ENCODE data around the gene CWC15.
A peak's percentile ranks its signal among the peaks of the same experiment; 100 is the strongest.

CWC15 gene

DNA sequence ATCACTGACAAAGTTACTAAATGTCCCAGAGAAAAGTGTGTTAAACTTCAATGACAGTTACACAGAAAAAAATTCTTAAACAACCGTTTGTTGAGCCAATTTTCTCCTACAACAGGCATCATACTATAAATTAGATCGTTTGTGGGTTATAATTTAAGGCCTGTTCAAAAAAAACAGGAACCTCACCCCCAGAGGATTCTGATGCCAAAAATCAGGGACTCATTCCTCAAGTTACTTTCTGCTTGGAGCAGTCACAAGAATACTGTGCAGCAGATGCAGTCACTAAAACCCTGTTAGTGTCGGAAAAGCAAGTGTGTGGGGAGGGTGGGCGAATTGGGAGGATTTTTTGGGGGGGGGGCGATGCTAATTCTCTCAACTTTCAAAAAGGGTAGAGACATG, 657 bp downstream of the CWC15 start:
- no peaks in the 10 kb centered on the region for H3K27me3 Mint-ChIP-seq (ENCODE audit: low read depth)
- H3K27ac Mint-ChIP-seq, result peak overlapping the region; percentile 98
- peaks cover 37% of the 10 kb centered on the region for H3K36me3 Mint-ChIP-seq (ENCODE audit: low read depth)
- peaks cover 8% of the 10 kb centered on the region for H3K9me3 Mint-ChIP-seq
- peak overlapping the region; percentile 99 for H3K4me3 Mint-ChIP-seq
- H3K4me1 Mint-ChIP-seq (ENCODE audit: low read depth), result peaks cover 31% of the 10 kb centered on the region
- DNase-seq (ENCODE audit: low spot score), result no peak

DNA sequence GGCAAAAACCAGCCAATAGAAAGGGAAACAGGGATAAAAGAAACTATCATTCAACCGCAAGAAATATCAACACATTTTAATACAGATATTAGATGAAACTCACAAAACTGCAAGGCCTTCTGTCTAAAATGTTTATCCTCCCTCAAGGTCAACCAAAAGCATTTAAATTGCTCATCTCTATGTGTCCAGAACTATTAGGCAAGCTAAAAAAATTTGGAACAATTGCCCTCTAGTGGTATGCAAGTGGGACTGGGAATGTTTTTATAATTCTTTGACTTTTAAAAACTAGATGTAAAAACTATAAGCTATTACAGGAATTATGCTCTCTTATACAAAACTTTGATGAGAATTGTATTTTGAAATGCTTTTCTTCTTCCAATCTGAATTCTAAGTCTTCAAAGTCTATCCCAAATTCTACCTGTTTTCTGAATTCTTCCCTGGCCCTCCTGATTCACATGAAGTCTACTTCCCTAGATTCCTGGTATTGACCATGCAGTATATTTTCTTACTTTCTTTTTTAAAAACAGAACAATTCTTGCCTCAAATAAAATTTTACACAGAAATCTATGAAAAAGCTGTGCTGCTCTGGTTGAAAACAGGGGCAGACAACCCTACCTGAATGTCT, 4.9 kb downstream of the CWC15 start:
- Mint-ChIP-seq H3K27ac (no peak overlapping the region), H3K4me3 (no peak overlapping the region), H3K9me3 (no peaks in the 10 kb centered on the region), H3K27me3 (ENCODE audit: low read depth) (no peaks in the 10 kb centered on the region), H3K4me1 (ENCODE audit: low read depth) (peaks cover 11% of the 10 kb centered on the region), H3K36me3 (ENCODE audit: low read depth) (peaks cover 58% of the 10 kb centered on the region)
- DNase-seq (ENCODE audit: low spot score), result no peak

DNA sequence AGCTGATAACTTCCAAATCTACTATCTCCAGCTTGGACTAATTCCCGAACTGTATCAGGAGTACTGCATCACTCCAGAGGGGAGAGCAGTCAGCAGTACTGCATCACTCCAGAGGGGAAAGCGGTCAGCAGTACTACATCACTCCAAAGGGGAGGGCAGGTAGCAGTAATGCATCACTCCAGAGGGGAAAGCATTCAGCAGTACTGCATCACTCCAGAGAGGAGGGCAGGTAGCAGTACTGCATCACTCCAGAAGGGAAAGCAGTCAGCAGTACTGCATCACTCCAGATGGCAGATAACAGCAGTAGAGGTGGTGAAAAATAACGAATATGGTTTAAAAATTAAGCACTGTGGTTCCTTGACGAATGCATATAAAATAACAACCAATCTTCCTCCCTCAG, 8.4 kb downstream of the CWC15 start:
- DNase-seq (ENCODE audit: low spot score), result no peak
- H3K9me3 Mint-ChIP-seq, result no peaks in the 10 kb centered on the region
- H3K4me1 Mint-ChIP-seq (ENCODE audit: low read depth), result peaks cover 1% of the 10 kb centered on the region
- no peaks in the 10 kb centered on the region for H3K27me3 Mint-ChIP-seq (ENCODE audit: low read depth)
- H3K27ac Mint-ChIP-seq, result no peak overlapping the region
- peaks cover 61% of the 10 kb centered on the region for H3K36me3 Mint-ChIP-seq (ENCODE audit: low read depth)
- no peak overlapping the region for H3K4me3 Mint-ChIP-seq

DNA sequence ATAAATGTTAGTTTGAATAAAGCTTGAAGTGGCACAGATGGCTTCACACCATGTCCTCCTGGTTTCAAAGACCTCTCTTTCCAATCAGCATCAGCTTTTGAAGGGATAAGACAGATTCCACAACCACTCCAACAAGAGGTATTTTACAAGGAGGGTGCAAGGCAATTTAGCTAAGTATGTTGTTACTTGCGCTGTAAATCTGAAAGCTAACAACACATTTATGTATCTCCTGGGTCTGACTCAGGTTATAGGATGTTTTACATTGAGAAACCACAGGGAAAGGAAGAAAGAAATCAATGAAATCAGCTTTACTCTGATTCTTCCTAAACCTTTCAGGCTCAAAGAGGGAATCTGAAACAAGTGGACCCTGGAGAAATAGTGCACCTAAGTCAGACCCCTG, 12.1 kb downstream of the CWC15 start:
- H3K4me1 Mint-ChIP-seq (ENCODE audit: low read depth), result no peaks in the 10 kb centered on the region

DNA sequence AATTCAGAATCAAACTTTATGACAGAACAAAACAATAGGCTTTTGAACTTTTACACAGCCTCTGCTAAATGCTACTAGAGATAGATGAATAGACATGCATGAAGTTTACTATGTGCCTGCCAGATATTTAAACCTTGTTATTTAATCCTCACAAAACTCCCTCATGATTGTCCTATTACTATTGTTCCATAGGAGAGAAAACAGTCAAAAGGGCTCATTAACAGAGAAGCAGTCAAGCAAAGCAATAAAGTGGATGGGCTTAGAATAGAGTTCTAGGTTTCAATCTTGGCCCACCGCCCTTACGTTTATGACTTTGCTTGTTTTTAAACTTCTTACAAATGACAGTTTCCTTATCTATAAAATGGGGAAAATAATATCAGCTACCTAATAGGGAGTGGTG, 12.9 kb downstream of the CWC15 start:
- no peak for DNase-seq (ENCODE audit: low spot score)
- H3K27me3 Mint-ChIP-seq (ENCODE audit: low read depth), result no peaks in the 10 kb centered on the region
- peaks cover 37% of the 10 kb centered on the region for H3K36me3 Mint-ChIP-seq (ENCODE audit: low read depth)
- H3K4me3 Mint-ChIP-seq, result no peak overlapping the region
- no peaks in the 10 kb centered on the region for H3K9me3 Mint-ChIP-seq
- H3K4me1 Mint-ChIP-seq (ENCODE audit: low read depth), result no peaks in the 10 kb centered on the region
- H3K27ac Mint-ChIP-seq, result no peak overlapping the region

More for the DNA sequence above, 12.1 kb downstream of the CWC15 start:
- no peak for DNase-seq (ENCODE audit: low spot score)
- Mint-ChIP-seq H3K36me3 (ENCODE audit: low read depth) (peaks cover 45% of the 10 kb centered on the region), H3K9me3 (no peaks in the 10 kb centered on the region), H3K27me3 (ENCODE audit: low read depth) (no peaks in the 10 kb centered on the region), H3K4me3 (no peak overlapping the region), H3K27ac (no peak overlapping the region)

DNA sequence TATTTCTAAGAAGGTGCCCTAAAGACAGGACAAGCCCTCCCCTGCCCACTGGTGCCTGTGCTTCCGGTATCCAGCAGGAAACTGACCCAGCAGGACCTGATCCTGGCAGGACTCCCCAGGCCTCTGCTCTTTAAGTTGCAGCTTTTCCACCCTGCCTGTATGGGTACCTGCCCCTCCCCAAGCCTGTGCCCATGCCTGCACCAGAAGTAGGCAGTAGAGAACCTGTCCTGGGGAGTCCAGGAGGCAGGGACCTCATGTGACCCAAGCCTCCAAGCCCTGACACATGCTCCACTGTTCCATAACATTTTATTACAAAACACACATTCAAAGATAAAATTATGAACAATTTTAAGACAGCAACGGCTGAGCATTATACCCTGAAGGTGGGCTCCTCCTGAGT, 14.2 kb downstream of the CWC15 start:
- no peak overlapping the region for H3K4me3 Mint-ChIP-seq
- H3K36me3 Mint-ChIP-seq (ENCODE audit: low read depth), result peaks cover 25% of the 10 kb centered on the region
- no peak overlapping the region for H3K27ac Mint-ChIP-seq

DNA sequence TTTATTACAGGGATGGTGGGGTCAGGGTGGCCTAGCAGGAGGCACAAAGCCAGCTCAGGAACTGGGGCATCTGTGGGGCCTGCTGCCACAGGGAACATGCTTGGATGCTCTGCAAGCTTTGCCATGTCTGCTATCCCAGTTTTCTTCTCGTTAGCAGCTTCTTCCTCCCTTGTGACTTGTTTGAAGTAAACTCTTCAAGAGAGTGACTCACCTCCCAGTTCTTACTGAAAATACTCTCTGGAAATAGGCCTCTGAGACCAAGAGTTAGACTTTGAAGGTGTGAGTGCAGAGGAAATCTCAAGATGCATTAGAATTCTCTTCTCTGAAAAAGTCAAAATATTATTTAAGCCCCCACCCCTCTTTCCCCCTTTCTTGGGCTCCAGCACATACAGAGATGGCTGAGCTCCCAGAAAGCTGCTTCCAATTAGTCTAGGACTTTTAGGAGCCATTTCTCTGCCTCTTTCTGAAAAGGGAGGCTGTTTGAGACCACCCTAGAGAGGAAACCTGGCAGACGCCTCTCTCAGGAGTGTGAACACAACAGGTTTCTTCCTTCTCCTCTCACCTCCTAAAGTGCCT, 15.1 kb downstream of the CWC15 start:
- Mint-ChIP-seq H3K27me3 (ENCODE audit: low read depth) (peaks cover 11% of the 10 kb centered on the region), H3K4me3 (no peak overlapping the region), H3K9me3 (no peaks in the 10 kb centered on the region), H3K36me3 (ENCODE audit: low read depth) (peaks cover 20% of the 10 kb centered on the region), H3K27ac (no peak overlapping the region), H3K4me1 (ENCODE audit: low read depth) (no peaks in the 10 kb centered on the region)
- no peak for DNase-seq (ENCODE audit: low spot score)

More for the DNA sequence above, 14.2 kb downstream of the CWC15 start:
- Mint-ChIP-seq H3K27me3 (ENCODE audit: low read depth) (peaks cover 5% of the 10 kb centered on the region), H3K9me3 (no peaks in the 10 kb centered on the region), H3K4me1 (ENCODE audit: low read depth) (no peaks in the 10 kb centered on the region)
- no peak for DNase-seq (ENCODE audit: low spot score)

DNA sequence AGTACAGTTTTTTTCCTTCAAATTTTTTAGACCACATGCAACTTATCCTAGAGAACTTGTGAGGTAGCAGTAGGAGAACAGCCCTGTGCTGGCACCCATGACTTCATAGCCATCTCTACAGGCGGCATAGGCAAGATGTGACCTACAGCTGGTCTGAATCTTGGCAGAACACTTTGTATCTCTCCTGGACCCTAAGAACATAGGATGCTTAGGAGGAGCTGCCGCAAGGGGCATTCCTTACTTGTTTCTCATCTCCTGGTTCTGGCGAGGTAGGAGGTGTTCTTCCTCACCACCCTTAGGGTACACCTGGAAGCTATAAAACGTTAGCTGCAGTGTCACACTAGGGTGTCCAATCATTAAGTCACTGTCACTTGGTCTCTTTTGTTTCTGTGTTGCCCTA, 16.4 kb downstream of the CWC15 start:
- Mint-ChIP-seq H3K27ac (no peak overlapping the region), H3K4me3 (no peak overlapping the region), H3K9me3 (no peaks in the 10 kb centered on the region), H3K27me3 (ENCODE audit: low read depth) (peaks cover 12% of the 10 kb centered on the region), H3K4me1 (ENCODE audit: low read depth) (no peaks in the 10 kb centered on the region), H3K36me3 (ENCODE audit: low read depth) (peaks cover 12% of the 10 kb centered on the region)
- DNase-seq (ENCODE audit: low spot score), result no peak

DNA sequence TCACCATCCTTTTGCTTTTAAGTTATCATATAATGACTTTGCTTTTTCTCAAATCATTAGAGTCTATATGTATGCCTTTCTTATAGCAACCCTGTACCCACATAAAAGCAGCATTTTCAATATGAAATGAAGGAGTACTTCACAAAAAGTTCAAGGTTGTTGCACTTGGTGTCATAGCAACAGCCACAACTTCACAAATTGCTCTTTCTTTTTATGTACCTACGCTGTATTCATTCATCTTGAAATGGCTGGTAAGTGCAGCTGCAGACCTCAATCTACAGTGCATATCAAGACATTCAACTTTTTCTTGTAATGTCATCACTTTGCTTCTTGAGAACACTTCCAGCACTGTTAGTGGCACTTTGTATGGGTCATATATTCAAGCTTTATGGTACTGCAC, 18.6 kb downstream of the CWC15 start:
- no peaks in the 10 kb centered on the region for H3K9me3 Mint-ChIP-seq
- H3K36me3 Mint-ChIP-seq (ENCODE audit: low read depth), result peaks cover under 1% of the 10 kb centered on the region
- peaks cover 13% of the 10 kb centered on the region for H3K27me3 Mint-ChIP-seq (ENCODE audit: low read depth)
- DNase-seq (ENCODE audit: low spot score), result no peak
- no peak overlapping the region for H3K27ac Mint-ChIP-seq
- H3K4me1 Mint-ChIP-seq (ENCODE audit: low read depth), result no peaks in the 10 kb centered on the region
- H3K4me3 Mint-ChIP-seq, result no peak overlapping the region

DNA sequence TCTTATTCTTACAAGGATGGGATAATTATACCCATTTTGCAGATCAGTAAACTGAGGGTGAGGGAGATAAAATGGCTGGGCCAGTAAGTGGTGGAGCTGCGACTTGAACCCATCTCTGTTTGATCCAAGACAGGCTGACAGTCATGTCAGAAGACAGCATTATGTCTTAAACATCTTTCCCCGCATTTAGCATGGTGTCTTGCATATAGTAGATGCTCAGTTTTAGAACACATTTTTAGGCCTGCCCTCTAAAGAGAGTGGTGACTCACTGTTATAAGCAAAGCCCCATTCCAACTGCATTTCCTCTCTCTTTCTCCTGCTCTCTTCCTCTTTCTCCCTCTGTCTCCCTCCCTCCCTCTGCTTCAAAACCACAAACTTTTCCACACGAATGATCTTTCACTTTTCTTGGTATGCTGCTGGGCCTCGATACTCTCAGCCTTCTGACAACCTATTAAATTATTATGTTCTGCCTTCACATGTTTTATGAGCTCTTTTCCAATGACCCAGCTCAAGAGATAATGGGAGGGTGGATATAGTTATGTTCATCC, 25.2 kb downstream of the CWC15 start:
- H3K36me3 Mint-ChIP-seq (ENCODE audit: low read depth), result no peaks in the 10 kb centered on the region
- H3K27ac Mint-ChIP-seq, result no peak overlapping the region
- H3K4me3 Mint-ChIP-seq, result no peak overlapping the region
- no peak for DNase-seq (ENCODE audit: low spot score)
- no peaks in the 10 kb centered on the region for H3K9me3 Mint-ChIP-seq
- H3K4me1 Mint-ChIP-seq (ENCODE audit: low read depth), result no peaks in the 10 kb centered on the region
- H3K27me3 Mint-ChIP-seq (ENCODE audit: low read depth), result peaks cover 4% of the 10 kb centered on the region

DNA sequence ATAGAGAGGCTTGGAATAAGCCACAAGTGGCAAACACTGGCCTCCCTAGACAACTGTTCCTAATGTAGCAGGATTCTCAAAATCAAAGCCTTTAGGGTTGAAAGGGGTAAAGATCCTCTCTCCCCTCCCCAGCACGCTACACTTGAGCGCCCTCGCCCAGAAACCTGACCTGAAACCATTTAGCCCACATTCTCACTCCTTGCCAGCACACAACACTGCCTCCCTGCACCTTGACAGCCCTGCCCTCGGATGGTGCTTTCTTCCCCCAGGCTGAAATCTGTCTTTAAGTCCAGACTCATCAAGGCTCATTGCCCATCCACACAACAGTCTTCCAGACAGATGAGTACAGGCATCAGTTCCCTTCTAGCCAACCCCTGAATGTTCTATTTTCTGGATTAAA, 26.5 kb downstream of the CWC15 start:
- Mint-ChIP-seq H3K27ac (no peak overlapping the region), H3K4me3 (no peak overlapping the region), H3K9me3 (no peaks in the 10 kb centered on the region), H3K36me3 (ENCODE audit: low read depth) (no peaks in the 10 kb centered on the region), H3K27me3 (ENCODE audit: low read depth) (peaks cover 4% of the 10 kb centered on the region), H3K4me1 (ENCODE audit: low read depth) (no peaks in the 10 kb centered on the region)
- DNase-seq (ENCODE audit: low spot score), result no peak

DNA sequence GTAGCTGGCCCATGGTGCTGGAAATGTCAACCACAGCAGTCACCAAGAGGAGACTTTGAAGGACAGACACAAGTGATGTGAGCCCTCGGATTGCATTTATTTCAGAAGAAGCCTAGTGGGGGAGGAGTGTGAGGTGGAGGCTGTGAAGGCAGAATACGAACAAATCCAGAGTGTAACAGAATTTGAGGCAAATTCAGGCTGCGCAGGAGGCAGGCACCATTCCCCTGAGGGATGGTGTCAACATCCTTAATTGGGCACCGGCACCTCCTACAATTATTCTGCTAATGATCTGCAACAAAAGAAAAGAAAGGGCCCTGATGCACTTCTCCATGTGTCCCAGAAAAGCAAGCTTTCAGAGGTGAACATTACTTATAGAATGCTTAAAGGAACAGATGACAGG, 32.2 kb downstream of the CWC15 start:
- no peak overlapping the region for H3K27ac Mint-ChIP-seq
- H3K36me3 Mint-ChIP-seq (ENCODE audit: low read depth), result no peaks in the 10 kb centered on the region
- H3K27me3 Mint-ChIP-seq (ENCODE audit: low read depth), result peaks cover 16% of the 10 kb centered on the region
- H3K4me1 Mint-ChIP-seq (ENCODE audit: low read depth), result peaks cover 2% of the 10 kb centered on the region
- H3K4me3 Mint-ChIP-seq, result no peak overlapping the region
- DNase-seq (ENCODE audit: low spot score), result no peak
- H3K9me3 Mint-ChIP-seq, result no peaks in the 10 kb centered on the region

DNA sequence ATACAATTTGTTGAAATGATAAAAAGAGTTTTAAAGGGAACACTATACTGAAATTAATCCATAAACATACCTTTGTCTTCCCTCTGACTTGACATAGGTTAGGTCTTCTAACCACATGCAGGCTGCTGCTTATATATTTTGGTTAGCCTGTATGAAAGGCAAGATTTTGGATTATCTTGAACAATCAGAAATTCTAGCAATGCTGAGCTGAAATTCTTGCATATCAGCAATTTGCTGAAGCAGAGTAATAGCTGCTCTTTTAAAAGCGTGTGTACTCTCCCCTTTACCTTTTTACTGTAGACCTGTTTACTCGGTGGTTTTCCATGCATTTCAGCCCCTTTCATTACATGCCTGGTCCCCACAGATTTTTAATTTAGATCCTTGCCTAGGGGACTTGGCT, 34.0 kb downstream of the CWC15 start:
- no peak for DNase-seq (ENCODE audit: low spot score)
- peaks cover 9% of the 10 kb centered on the region for H3K4me1 Mint-ChIP-seq (ENCODE audit: low read depth)
- H3K36me3 Mint-ChIP-seq (ENCODE audit: low read depth), result no peaks in the 10 kb centered on the region
- no peak overlapping the region for H3K27ac Mint-ChIP-seq
- no peaks in the 10 kb centered on the region for H3K9me3 Mint-ChIP-seq
- H3K4me3 Mint-ChIP-seq, result no peak overlapping the region
- H3K27me3 Mint-ChIP-seq (ENCODE audit: low read depth), result peaks cover 16% of the 10 kb centered on the region

DNA sequence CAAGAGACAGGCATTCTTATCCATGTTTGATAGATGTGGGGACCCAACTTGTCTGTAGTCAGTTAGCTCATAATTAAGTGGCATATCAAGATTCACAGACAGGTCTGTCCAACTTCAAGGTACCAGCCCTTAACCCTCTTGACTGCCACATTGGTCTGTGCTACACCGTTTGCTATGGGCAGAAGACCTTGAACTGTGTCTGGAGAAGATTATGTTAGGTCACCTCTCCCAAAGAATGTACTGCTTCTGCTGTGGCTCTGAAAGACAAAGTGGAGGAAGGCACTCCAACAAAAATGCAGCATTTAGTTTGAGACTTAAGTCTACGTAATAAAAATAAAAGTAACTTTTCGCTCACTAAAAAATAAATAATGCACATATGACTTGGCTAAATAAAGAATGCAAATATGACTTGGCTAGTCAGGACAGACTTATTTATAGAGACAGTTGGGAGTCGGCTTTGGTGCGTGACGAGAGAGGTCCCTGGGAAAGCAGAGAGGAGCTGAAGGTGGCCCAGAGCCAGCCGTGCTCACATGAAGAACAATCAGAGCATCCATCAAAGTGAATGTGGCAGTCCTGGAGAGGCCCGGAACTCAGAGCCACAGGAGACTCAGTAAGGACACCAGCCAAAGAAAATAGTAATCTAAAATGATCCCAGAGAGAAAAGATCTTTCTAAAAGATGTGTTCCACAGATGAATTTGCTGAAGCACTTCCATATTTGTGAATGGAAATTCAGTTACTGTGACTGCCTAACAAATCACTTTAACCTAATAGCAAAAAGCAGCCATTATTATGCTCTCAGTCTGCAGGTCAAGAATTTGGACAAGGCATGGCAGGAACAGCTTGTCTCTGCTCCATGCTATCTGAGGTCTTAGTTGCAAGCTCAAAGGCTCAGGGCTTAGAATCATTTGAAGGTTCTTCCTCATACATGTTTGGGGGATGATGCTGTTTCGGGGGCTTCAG, 35.0 kb downstream of the CWC15 start:
- Mint-ChIP-seq H3K4me1 (ENCODE audit: low read depth) (peaks cover 16% of the 10 kb centered on the region), H3K9me3 (no peaks in the 10 kb centered on the region), H3K4me3 (no peak overlapping the region), H3K27ac (no peak overlapping the region), H3K27me3 (ENCODE audit: low read depth) (peaks cover 15% of the 10 kb centered on the region), H3K36me3 (ENCODE audit: low read depth) (no peaks in the 10 kb centered on the region)
- DNase-seq (ENCODE audit: low spot score), result no peak

All from T-helper 2 cell treated with Interferon-gamma antibody and Interleukin-4, amounts not matched to agents 5 μg/mL and 100 μg/mL, for 36 hours (primary cell).